Bronchial epithelial cell (primary cell): ENCODE measurements around the gene DUS2. TPM values are rescaled to one million over a fixed set of nuclear protein-coding genes. Genes with fewer than 3 reads are reported as not detected.
"Not testable (repeated sequence)": the region's sequence is repeated elsewhere in the genome, so short reads cannot be mapped to it uniquely, and the experiment has no call there.

Source experiments
- DNase-seq: peaks from one replicate; pipeline ENCODE4 v3.0.0-alpha.2; 2010; ENCODE audit warnings: low read depth
- FAIRE-seq: peaks from 2 replicates; lab custom pipeline; 2011; peaks lifted over from hg19 to GRCh38; lab: Jason Lieb, UNC
- H3K27me3 ChIP-seq: 2 replicates; pipeline ENCODE4 v1.5.1; 2011; ENCODE audit warnings: low read length; ENCODE audit not compliant: control insufficient read depth, insufficient read depth
- H3K36me3 ChIP-seq: 2 replicates; pipeline ENCODE4 v1.5.1; 2011; ENCODE audit warnings: low read length; ENCODE audit not compliant: control insufficient read depth, insufficient read depth
- H3K4me3 ChIP-seq: 2 replicates; pipeline ENCODE4 v1.5.1; 2011; ENCODE audit warnings: mild to moderate bottlenecking, low read depth, low read length, control low read depth
- CTCF ChIP-seq: IDR thresholded peaks from 2 replicates; pipeline ENCODE4 v1.5.1; 2011; ENCODE audit warnings: mild to moderate bottlenecking, moderate library complexity, low read length, control low read depth, inconsistent platforms; ENCODE audit not compliant: insufficient read depth, severe bottlenecking
- total RNA-seq: library from RNA; depleted of rRNA; stranded (reverse); fragments of >200 nt; gene quantifications from 2 replicates; pipeline ENCODE4 v1.2.1, GENCODE V29; 2014

DUS2 gene
- total RNA-seq, 1 donor from 2014 or later = 23.7 TPM

GRCh38 chr16:68090533-68090932 is 67.4 kb downstream of the DUS2 start:
- H3K27me3 ChIP-seq = no peaks in the 10 kb centered on the region
- no peaks in the 10 kb centered on the region for H3K36me3 ChIP-seq
- DNase-seq (no peak), FAIRE-seq (no peak)
- H3K4me3 ChIP-seq = no peak overlapping the region
- TF ChIP-seq CTCF = no peak

DNA sequence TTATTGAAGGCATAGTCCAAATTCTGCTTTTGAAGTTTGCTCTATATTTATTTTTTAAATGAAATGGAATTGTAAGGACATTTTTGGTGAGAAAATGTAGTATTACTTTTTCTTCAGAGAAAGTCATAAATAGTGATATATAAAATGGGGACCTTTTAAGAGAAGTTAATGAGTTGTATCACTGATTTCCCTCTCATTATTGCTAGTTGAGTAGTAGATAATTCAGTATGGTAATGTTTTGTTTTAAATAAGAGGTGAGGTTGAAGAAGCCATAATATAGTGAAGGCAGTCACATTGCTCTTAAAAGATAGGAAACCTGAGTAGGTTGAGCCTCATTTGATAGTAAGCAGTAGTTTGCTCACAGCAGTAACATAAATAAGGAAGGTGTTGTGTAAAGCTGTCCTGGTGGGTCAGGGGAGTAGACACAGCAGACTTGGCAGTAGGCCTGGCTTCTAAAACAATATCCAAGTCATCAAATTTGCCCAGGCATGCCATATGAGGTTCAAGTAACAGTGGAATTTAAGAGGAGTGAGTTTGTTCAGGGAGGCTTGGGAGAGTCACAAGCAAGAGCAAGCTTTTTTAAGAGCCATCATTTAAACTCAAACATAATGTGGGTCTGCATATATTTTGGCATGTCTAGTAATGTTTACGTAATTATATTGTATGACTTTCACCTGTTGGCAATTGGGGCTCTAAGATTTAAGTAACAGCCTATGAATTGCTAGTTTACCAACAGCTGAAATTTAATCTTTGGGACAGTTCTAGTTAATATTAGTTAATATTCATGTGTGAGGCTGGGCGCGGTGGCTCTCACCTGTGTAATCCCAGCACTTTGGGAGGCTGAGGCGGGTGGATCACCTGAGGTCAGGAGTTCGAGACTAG is 68.5 kb downstream of the DUS2 start:
- FAIRE-seq = peak; percentile 83

GRCh38 chr16:68092275-68092674 is 69.2 kb downstream of the DUS2 start:
- H3K36me3 ChIP-seq, H3K4me3 ChIP-seq, FAIRE-seq, DNase-seq, H3K27me3 ChIP-seq: not testable (repeated sequence)

More for the DNA sequence above, 68.5 kb downstream of the DUS2 start:
- TF ChIP-seq CTCF = no peak
- no peak overlapping the region for H3K4me3 ChIP-seq
- H3K27me3 ChIP-seq = no peaks in the 10 kb centered on the region
- no peaks in the 10 kb centered on the region for H3K36me3 ChIP-seq
- peak; percentile 99 for DNase-seq

GRCh38 chr16:68093816-68094613 is 70.9 kb downstream of the DUS2 start:
- no peaks in the 10 kb centered on the region for H3K36me3 ChIP-seq
- DNase-seq (peak; percentile 42), FAIRE-seq (no peak)
- peak; percentile 26 for TF ChIP-seq CTCF
- H3K4me3 ChIP-seq = no peak overlapping the region
- H3K27me3 ChIP-seq = no peaks in the 10 kb centered on the region

- FAIRE-seq (no peak), DNase-seq (no peak)
- TF ChIP-seq CTCF = no peak
- Histone ChIP-seq H3K36me3 (no peaks in the 10 kb centered on the region), H3K27me3 (no peaks in the 10 kb centered on the region), H3K4me3 (no peak overlapping the region)
Measured at GRCh38 chr16:68094614-68094934, 71.5 kb downstream of the DUS2 start.

DNA sequence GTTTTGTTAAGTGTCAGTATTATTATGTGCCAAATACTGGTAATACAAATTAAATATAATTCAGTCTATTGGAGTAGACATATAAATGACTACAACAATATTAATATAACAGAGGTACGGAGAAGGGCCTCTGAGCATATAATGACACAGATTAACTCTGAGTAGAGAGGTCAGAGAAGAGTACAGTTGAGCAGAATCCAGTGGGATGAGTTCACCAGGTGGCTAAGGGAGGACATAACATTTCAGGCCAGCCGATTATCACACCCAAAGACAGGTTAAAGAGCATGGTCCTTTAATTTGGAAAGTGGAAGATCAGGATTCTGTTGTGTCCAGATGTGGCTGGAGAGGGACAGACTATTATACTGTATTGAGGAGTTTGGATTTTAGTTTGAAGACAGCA is 73.4 kb downstream of the DUS2 start:
- Histone ChIP-seq H3K27me3 (no peaks in the 10 kb centered on the region), H3K4me3 (no peak overlapping the region), H3K36me3 (no peaks in the 10 kb centered on the region)
- no peak for TF ChIP-seq CTCF
- DNase-seq = no peak
- FAIRE-seq = no peak
